Activated naive CD4-positive, alpha-beta T cell treated with anti-CD3 and anti-CD28 coated beads, Interleukin-2, amount 50 U/mL, for 72 hours (primary cell): ENCODE measurements around the gene UBN2. TPM values are rescaled to one million over a fixed set of nuclear protein-coding genes. Genes with fewer than 3 reads are reported as not detected.

Experiments used
- ATAC-seq, 2 donors: fragments of 150-1000 bp; cut with Tn5 transposase; 2 replicates each; pipeline ENCODE4 v1.10.0; 2021; ENCODE audit warnings: mild to moderate bottlenecking in 2 of 2, moderate library complexity in 2 of 2
- DNase-seq, 2 donors: peaks; one replicate each; pipeline ENCODE4 v3.0.0; 2021 to 2022; ENCODE audit warnings: low spot score in 2 of 2
- H3K27ac Mint-ChIP-seq, 2 donors: one replicate each; pipeline ENCODE4 v1.8.0; 2022; ENCODE audit warnings: mild to moderate bottlenecking in 2 of 2, mixed read lengths in 2 of 2
- H3K36me3 Mint-ChIP-seq, 2 donors: one replicate each; pipeline ENCODE4 v1.8.0; 2022; ENCODE audit warnings: mixed read lengths in 2 of 2
- H3K9me3 Mint-ChIP-seq, 2 donors: one replicate each; pipeline ENCODE4 v1.8.0; 2022; ENCODE audit warnings: mixed read lengths in 2 of 2
- total RNA-seq, 2 donors: library from RNA; stranded (reverse); gene quantifications; one replicate each; pipeline ENCODE4 v1.2.3, GENCODE V29; 2022

UBN2 gene
- total RNA-seq, 2 donors from 2014 or later, result 11.6 to 14.3 TPM

DNA sequence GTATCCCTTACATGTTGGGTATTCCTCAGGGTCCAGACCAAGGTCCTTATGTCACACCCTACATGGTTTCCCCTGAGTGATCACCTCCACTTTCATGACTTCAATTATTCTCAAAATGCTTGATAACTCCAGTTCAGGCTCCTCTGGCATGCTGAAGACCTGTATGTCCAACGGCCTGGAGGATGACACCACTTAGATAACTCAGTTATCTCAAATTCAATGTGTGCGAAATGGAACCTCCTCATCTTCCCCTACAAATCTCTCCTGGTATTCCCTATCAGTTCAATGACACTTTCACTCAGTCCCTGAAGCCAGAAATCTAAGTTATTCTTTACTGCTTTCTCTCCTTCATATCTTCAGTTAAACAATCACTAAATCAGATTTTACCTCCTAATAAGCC, 120.0 kb downstream of the UBN2 start:
- ATAC-seq (no peak), DNase-seq (no peak)
- H3K36me3 Mint-ChIP-seq, result peaks cover 0 to 7% of the 10 kb centered on the region in 2 donors
- H3K9me3 Mint-ChIP-seq, result no peaks in the 10 kb centered on the region
- no peak overlapping the region for H3K27ac Mint-ChIP-seq

DNA sequence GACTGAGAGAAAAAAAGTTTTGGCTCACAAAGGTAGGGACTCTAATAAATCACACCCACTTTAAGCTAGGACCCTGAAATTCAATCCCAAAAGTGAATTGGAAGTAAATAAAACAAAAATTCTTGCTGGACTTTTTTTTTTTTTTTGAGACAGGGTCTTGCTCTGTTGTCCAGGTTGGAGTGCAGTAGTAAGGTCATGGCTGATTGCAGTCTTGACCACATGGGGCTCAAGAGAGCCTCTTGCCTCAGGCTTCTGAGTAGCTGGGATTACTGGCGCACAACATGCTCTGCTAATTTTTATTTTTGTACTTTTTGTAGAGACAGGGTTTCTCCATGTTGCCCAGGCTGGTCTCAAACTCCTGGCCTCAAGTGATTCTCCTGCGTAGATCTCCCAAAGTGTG, 123.7 kb downstream of the UBN2 start:
- DNase-seq (no peak), ATAC-seq (no peak)
- Mint-ChIP-seq H3K36me3 (peaks cover 11 to 18% of the 10 kb centered on the region in 2 donors), H3K27ac (no peak overlapping the region), H3K9me3 (no peaks in the 10 kb centered on the region)

DNA sequence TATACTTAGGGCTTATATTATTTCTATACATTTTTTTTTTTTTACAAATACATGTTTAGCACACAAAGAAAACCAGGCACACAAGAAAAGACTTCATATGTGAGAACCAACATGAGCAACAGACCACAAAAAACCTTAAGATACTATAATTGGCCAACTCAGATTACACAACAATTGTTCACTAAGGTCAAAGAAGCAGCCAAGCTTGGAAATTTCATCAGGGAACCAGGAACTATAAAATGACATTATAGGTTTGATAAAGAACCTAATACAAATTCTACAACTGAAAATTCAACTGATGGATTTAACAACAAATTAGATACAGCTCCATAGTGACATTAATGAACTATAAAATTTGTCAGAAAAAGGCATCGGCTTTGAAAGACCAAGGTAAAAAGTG, 124.3 kb downstream of the UBN2 start:
- no peaks in the 10 kb centered on the region for H3K9me3 Mint-ChIP-seq
- ATAC-seq (no peak), DNase-seq (no peak)
- peaks cover 12 to 18% of the 10 kb centered on the region in 2 donors for H3K36me3 Mint-ChIP-seq
- H3K27ac Mint-ChIP-seq, result no peak overlapping the region

Other genes with a start within 250 kb of the UBN2 start
- gene KIAA1549, start 249.8 kb upstream of the UBN2 start, total RNA-seq, result 1 to 10 TPM; 1.1 to 1.2 TPM
- gene ZC3HAV1L, start 195.2 kb upstream of the UBN2 start, total RNA-seq, result 10 to 100 TPM in 1 of 2 donors, 1 to 10 TPM in 1; 2.0 to 22.6 TPM
- 100 to 1,000 TPM in 1 of 2 donors, 10 to 100 TPM in 1; 97.8 to 167 TPM for gene ZC3HAV1, start 121.5 kb upstream of the UBN2 start, total RNA-seq
- gene FMC1, start 110.1 kb downstream of the UBN2 start, total RNA-seq, result 10 to 100 TPM in 1 of 2 donors, 1 to 10 TPM in 1; 6.8 to 11.5 TPM
- 100 to 1,000 TPM; 136 to 143 TPM for gene LUC7L2, start 128.7 kb downstream of the UBN2 start, total RNA-seq